HG02678 (cell line): ENCODE measurements around the gene TGFB1.
A peak's percentile ranks its signal among the peaks of the same experiment; 100 is the strongest.
"Not testable (repeated sequence)": the region's sequence is repeated elsewhere in the genome, so short reads cannot be mapped to it uniquely, and the experiment has no call there.

Source experiments
- ATAC-seq: cut with Tn5 transposase; IDR thresholded peaks from one replicate; pipeline ENCODE4 v1.9.1; 2021; ENCODE audit warnings: mild to moderate bottlenecking, moderate library complexity; ENCODE audit not compliant: unreplicated experiment

The TGFB1 gene

DNA sequence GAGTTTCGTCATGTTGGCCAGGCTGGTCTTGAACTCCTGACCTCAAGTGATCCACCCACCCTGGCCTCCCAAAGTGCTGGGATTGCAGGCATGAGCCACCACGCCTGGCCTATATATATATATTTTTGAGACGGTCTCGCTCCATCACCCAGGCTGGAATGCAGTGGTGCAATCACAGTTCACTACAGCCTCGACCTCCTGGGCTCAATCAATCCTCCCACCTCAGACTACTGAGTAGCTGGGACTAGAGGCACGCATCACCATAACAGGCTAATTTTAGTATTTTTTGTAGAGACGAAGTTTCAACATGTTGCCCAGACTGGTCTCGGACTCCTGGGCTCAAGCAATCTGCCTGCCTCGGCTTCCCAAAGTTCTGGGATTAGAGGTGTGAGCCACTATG, 6.8 kb downstream of the TGFB1 start:
- not testable (repeated sequence) for ATAC-seq

- ATAC-seq: no peak
Observed at GRCh38 chr19:41344162-41344561, 9.6 kb downstream of the TGFB1 start.

GRCh38 chr19:41341669-41342490, 11.8 kb downstream of the TGFB1 start:
- ATAC-seq: no peak

- no peak for ATAC-seq
Observed at GRCh38 chr19:41339936-41340335, 13.8 kb downstream of the TGFB1 start.

DNA sequence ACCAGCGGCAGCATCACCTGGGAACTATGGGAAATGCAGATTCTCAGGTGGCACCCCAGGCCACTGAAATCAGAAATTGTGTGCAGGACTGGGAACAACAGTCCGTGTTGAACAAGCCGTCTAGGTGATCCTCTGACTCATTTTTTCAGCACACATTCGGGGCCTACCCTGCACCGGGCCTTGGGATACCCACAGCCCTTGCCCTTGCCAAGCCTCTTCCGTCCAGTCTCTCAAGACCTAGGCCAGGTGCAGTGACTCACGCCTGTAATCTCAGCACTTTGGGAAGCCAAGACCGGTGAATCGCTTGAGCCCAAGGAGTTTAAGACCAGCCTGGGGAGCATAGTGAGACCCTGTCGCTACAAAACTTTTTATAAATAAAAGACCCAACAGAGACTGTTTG, 18.3 kb downstream of the TGFB1 start:
- ATAC-seq: no peak

GRCh38 chr19:41334793-41335192, 18.9 kb downstream of the TGFB1 start:
- ATAC-seq: no peak

DNA sequence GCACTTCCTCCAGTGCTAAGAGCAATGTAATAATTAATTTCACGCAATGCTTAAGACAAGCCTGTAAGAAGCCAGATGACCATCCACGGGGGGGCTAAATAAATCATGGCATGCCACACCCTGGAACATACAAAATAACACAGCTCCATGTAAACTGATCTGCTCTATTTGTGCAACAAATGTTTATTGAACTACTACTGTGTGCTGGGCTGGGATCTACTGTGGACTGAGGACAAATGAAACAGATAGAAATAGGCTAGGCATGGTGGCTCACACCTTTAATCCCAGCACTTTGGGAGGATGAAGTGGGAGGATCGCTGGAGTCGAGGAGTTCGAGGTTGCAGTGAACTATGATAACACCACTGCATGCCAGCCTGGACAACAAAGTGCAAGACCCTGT, 21.3 kb downstream of the TGFB1 start:
- no peak for ATAC-seq

DNA sequence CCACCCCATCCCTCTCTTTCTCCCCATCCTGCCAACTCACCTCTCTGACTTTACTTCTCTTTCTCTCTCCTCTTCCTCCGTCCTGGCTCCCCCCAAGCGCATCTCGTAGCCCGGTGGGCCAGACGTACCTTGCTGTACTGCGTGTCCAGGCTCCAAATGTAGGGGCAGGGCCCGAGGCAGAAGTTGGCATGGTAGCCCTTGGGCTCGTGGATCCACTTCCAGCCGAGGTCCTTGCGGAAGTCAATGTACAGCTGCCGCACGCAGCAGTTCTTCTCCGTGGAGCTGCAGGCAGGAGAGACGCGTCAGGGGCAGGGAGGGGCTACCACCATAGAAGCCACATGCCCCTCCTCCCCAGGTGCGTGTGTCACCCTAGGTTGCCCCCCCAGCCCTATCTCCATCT, 21.7 kb downstream of the TGFB1 start:
- ATAC-seq: no peak

DNA sequence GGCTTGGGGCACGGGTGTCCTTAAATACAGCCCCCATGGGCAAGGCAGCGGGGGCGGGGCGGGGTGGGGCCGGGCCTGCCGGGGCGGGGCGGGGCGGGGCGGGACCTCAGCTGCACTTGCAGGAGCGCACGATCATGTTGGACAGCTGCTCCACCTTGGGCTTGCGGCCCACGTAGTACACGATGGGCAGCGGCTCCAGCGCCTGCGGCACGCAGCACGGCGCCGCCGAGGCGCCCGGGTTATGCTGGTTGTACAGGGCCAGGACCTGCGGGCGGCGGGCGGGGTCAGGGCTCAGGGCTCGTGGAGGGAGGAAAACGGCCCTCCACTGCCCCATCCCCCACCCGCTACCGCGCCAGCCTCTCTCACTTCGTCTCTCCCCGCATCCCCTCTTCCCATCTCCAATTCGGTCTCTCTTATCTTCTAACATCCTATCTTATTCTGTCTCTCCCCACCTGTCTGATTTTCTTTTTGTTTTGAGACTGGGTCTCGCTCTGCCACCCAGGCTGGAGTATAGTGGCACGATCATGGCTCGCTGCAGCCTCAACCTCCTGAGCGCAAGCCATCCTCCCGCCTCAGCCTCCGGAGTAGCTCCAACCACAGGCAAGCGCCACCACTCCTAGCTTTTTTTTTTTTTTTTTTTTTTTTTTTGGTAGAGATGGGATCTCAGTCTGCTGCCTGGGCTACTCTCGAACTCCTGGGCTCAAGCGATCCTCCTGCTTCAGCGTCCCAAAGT, 22.6 kb downstream of the TGFB1 start:
- no peak for ATAC-seq

DNA sequence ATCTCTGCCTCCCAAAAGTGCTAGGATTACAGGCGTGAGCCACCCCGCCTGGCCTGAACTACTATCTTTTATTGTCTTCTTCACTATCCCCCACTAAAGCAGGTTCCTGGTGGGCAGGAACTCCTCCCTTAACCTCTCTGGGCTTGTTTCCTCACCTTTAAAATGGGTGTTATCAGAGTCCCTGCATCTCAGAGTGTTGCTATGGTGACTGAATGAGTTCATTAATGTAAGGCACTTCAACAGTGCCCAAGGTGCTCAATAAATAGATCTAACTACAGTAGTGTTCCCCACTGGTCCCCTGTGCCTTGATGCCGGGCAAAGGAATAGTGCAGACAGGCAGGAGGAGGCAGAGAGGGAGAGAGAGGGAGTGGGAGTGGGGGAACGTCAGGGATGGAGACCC, 23.2 kb downstream of the TGFB1 start:
- no peak for ATAC-seq

DNA sequence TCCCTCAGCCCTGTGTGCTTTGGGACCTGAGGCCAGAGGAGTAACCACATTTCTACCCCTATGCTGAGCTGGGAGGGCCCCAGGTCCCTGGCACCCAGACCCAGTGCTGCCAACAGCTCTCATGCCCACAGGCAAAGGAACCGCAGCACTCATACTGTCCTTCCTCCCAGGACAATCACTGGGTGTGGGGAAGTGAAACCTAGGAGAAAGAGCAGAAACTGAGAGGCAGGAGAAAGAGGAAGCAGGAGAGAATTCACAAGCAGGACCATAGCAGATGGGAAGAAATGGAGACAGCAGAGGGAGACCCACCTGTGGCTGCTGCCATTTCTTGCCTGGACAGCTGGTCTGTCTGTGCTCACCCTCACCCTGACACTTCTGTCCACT, 24.9 kb downstream of the TGFB1 start:
- no peak for ATAC-seq

DNA sequence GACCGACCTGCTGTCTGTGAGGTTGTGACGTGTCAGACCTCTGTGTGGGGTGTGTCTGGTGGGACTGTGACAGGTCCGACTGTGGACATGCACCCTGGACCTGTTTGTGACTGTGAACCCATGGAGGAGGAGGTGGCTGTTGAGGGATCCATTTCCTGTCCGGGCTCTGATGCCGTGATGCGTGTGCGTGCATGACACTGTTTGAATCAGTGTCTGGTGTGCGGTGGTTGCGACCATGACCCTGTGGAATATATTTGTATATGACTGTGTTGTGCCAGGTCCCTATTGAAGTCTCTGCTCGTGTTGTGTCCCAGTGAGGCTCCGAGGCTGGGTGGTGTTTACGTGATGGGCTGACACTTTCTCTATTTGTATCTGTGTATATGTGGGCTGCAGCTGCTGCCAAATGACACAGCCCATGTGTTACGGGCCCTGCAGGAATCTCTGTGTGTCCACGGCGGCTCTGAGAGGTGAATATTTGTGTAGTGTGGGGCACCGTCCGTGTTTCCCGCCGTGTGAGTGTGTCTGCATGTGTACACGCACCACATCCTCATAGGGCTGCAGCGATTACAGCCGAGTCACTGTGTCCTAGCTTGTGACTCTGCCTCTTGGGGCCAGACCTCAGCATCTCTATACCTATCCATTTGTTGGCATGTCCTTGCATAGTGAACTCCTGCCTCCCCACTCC, 25.4 kb downstream of the TGFB1 start:
- peak; percentile 5 for ATAC-seq

DNA sequence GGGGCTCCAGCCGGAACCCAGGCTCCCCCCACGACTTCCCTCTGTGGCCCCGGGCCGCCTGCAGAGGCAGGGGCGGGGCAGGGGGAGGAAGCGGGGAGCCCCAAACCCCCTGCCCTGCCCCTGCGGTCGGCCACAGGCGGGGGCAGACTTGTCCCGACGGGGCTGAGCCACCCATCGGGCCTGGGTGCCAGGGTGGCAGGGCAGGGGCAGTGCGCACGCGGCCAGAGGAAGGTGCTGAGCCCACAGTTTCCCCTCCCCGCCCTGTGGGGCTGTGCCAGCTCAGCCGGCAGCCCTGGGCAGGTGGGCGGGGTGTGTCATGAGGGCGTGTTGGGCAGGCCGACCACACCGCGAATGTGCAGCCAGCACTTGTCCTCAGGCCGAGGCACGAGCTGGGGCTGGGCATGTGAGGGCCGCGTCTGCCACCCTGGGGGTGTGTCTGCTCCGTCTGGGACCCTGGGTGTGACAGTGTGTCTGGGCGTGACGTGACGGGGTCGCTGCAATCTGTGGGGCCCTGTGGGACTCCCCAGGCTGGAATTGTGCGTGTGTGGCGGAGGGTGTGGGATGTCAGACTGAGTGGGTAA, 26.1 kb downstream of the TGFB1 start:
- peak; percentile 63 for ATAC-seq

DNA sequence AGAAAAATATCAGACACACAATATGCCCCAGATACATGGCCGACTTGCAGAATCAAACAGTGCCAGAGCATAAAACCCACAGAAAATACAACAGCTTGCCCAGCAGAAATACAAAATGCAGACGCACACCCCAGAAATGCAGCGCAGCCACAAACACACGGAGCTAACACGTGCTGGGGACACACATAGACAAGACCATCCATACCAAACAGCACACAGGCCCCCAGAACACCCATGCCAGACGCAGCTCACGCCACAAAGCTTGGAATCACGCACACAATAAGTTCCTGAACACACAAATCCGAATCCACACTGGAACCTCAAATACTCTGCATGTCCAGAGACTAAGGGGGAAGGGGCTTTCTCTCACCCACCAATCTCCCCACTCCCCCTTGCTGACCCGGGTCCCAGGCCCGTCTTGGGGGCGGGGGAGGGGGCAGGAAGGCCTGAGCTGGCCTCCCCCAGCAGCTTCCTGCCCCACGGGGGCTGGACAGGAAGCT, 26.6 kb downstream of the TGFB1 start:
- ATAC-seq: no peak

GRCh38 chr19:41325947-41326706, 27.6 kb downstream of the TGFB1 start:
- no peak for ATAC-seq

DNA sequence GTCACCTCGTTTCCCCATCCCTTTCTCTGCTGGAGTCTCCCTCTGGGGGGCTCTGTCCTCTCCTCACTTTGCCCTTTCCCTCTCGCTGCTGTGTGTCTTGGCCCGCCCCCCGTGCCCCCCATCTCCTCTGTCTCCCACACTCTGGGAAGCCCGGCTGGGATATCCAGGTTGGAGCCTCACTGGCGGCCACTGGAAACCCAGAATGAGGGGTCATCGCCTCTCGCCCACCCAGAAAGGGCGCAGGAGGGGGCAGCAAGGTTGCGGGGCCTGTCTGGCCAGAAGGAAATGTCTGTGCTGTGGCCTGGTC, 28.1 kb downstream of the TGFB1 start:
- ATAC-seq: no peak

GRCh38 chr19:41324921-41325639, 28.6 kb downstream of the TGFB1 start:
- no peak for ATAC-seq

GRCh38 chr19:41324231-41324702, 29.5 kb downstream of the TGFB1 start:
- no peak for ATAC-seq

DNA sequence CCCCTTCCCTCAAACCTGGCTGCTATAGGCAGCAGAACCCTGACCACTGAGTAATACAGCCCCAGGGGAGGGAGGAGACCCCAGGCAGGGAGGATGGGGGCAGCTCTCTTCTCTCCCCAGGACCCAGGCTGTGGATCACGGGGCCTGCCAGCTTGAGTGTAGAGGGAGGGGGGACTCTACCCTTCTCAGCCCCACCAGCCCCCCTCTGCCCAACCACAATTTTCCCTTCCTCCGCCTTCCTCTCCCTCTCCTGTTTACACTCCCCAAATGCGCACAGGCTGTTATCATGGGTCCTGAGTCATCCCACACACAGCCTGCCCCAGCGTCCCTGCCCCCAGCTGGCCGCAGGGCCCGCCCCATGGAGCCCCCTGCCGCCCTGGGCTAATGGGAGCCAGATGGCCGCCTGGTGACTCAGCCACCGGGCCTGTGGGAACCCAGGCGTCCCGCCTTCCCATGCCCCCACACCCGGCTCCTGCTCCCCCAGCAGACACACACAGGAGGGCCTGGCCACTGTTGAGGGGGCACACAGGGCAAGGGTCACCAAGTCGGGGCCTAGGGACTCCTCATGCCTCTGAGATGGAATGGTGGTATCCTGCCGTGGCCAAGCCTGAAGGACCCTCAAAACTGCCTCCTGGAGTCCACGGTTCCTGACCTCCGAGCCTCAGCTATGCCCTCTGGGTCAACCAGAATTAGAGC, 30.1 kb downstream of the TGFB1 start:
- ATAC-seq: no peak
